Measurements from ENCODE around the gene NELL2.

Gene NELL2

GRCh38 chr12:44616402-44616801 lies 259.7 kb downstream of the NELL2 start:
- no peak for DNase-seq (ENCODE audit: low spot score)

- no peak for DNase-seq (ENCODE audit: low spot score)
Measured at GRCh38 chr12:44611538-44611937, 264.6 kb downstream of the NELL2 start.

GRCh38 chr12:44603701-44604100 lies 272.4 kb downstream of the NELL2 start:
- no peak for DNase-seq (ENCODE audit: low spot score)

GRCh38 chr12:44592626-44593025 lies 283.5 kb downstream of the NELL2 start:
- no peak for DNase-seq (ENCODE audit: low spot score)

GRCh38 chr12:44589697-44590096 lies 286.4 kb downstream of the NELL2 start:
- peak; percentile 33 for DNase-seq (ENCODE audit: low spot score)

- no peak for DNase-seq (ENCODE audit: low spot score)
Measured at GRCh38 chr12:44588651-44589050, 287.5 kb downstream of the NELL2 start.

- DNase-seq (ENCODE audit: low spot score): peak; percentile 46
Measured at GRCh38 chr12:44584625-44585024, 291.5 kb downstream of the NELL2 start.

GRCh38 chr12:44582521-44582920 lies 293.6 kb downstream of the NELL2 start:
- DNase-seq (ENCODE audit: low spot score): no peak

GRCh38 chr12:44581642-44582242 lies 294.4 kb downstream of the NELL2 start:
- DNase-seq (ENCODE audit: low spot score): peak; percentile 47

- no peak for DNase-seq (ENCODE audit: low spot score)
Measured at GRCh38 chr12:44574586-44574985, 301.5 kb downstream of the NELL2 start.

- DNase-seq (ENCODE audit: low spot score): no peak
Measured at GRCh38 chr12:44573723-44574122, 302.4 kb downstream of the NELL2 start.

- DNase-seq (ENCODE audit: low spot score): peak; percentile 30
Measured at GRCh38 chr12:44571006-44571550, 305.0 kb downstream of the NELL2 start.

- no peak for DNase-seq (ENCODE audit: low spot score)
Measured at GRCh38 chr12:44570036-44570583, 306.0 kb downstream of the NELL2 start.

- DNase-seq (ENCODE audit: low spot score): no peak
Measured at GRCh38 chr12:44565163-44565562, 311.0 kb downstream of the NELL2 start.

- no peak for DNase-seq (ENCODE audit: low spot score)
Measured at GRCh38 chr12:44563486-44563885, 312.6 kb downstream of the NELL2 start.

- no peak for DNase-seq (ENCODE audit: low spot score)
Measured at GRCh38 chr12:44558340-44559100, 317.6 kb downstream of the NELL2 start.

GRCh38 chr12:44555454-44555853 lies 320.7 kb downstream of the NELL2 start:
- DNase-seq (ENCODE audit: low spot score): no peak

- DNase-seq (ENCODE audit: low spot score): no peak
Measured at GRCh38 chr12:44551631-44552030, 324.5 kb downstream of the NELL2 start.

- DNase-seq (ENCODE audit: low spot score): no peak
Measured at GRCh38 chr12:44550377-44550776, 325.7 kb downstream of the NELL2 start.

- DNase-seq (ENCODE audit: low spot score): no peak
Measured at GRCh38 chr12:44546060-44546459, 330.1 kb downstream of the NELL2 start.

- no peak for DNase-seq (ENCODE audit: low spot score)
Measured at GRCh38 chr12:44544018-44544417, 332.1 kb downstream of the NELL2 start.

- no peak for DNase-seq (ENCODE audit: low spot score)
Measured at GRCh38 chr12:44542716-44543115, 333.4 kb downstream of the NELL2 start.

GRCh38 chr12:44537354-44537753 lies 338.8 kb downstream of the NELL2 start:
- no peak for DNase-seq (ENCODE audit: low spot score)

All from iPS-NIHi11 (cell line).